Mucosa of stomach (tissue), 1 donor: ENCODE data around the gene SYS1.

Experiments used
- H3K27me3 ChIP-seq: one replicate; pipeline ENCODE4 v1.7.0; 2013; ENCODE audit warnings: mild to moderate bottlenecking, low read length; ENCODE audit not compliant: control insufficient read depth, insufficient read depth
- H3K36me3 ChIP-seq: one replicate; pipeline ENCODE4 v1.7.0; 2013; ENCODE audit warnings: low read length; ENCODE audit not compliant: control insufficient read depth, insufficient read depth
- H3K4me1 ChIP-seq: one replicate; pipeline ENCODE4 v1.7.0; 2013; ENCODE audit warnings: mild to moderate bottlenecking, low read length; ENCODE audit not compliant: control insufficient read depth, insufficient read depth
- H3K4me3 ChIP-seq: one replicate; pipeline ENCODE4 v1.7.0; 2013; ENCODE audit warnings: low read length
- H3K9ac ChIP-seq: one replicate; pipeline ENCODE4 v1.7.0; 2013; ENCODE audit warnings: mild to moderate bottlenecking, low read length, moderate library complexity
- H3K9me3 ChIP-seq: one replicate; pipeline ENCODE4 v1.7.0; 2013; ENCODE audit warnings: mild to moderate bottlenecking, low read length, moderate library complexity; ENCODE audit not compliant: control insufficient read depth
- donor health status: Pancreatic carcinoma.

Gene SYS1

GRCh38 chr20:45416917-45417316 is 54.0 kb downstream of the SYS1 start:
- Histone ChIP-seq H3K4me1 (peaks cover 40% of the 10 kb centered on the region), H3K9ac (peak overlapping the region; percentile 88), H3K4me3 (peak overlapping the region; percentile 85), H3K36me3 (peaks cover 12% of the 10 kb centered on the region), H3K27me3 (no peaks in the 10 kb centered on the region), H3K9me3 (no peaks in the 10 kb centered on the region)
